Renal cortex interstitium (tissue), 15 donors: Measurements from ENCODE around the gene BAX. TPM values are rescaled to one million over a fixed set of nuclear protein-coding genes. Genes with fewer than 3 reads are reported as not detected.
A peak's percentile ranks its signal among the peaks of the same experiment; 100 is the strongest.
"Not testable (repeated sequence)": the region's sequence is repeated elsewhere in the genome, so short reads cannot be mapped to it uniquely, and the experiment has no call there.

Source experiments
- DNase-seq, 11 donors: peaks; one replicate each; pipeline ENCODE4 v3.0.0-alpha.2; 2013; ENCODE audit warnings: low read depth in 9 of 11, low spot score in 4 of 11; ENCODE audit errors: extremely low read depth in 1 of 11
- long read RNA-seq, 16 experiments: transcript quantifications; one replicate each; lab custom pipeline, GENCODE V29; 2026
- polyA plus RNA-seq, 3 donors: library from polyadenylated mRNA; unstranded; fragments of 120-200 nt; gene quantifications; one replicate each; pipeline ENCODE4 v1.2.1, GENCODE V29; 2013; ENCODE audit not compliant: insufficient read length in 3 of 3

Gene BAX
- polyA plus RNA-seq = 10 to 100 TPM; 64.7 to 84.6 (median 73.4) TPM
- long read RNA-seq, donor 1, transcript BAX-202 (6 exons, 793 nt) = major isoform, 17 of 21 reads
- long read RNA-seq, donor 1, partial matches to known transcripts = 0 of 21 reads
- long read RNA-seq, donor 1, other reads (novel, unspliced or antisense) = 0 of 21 reads
- long read RNA-seq, donor 2, transcript BAX-207 (5 exons, 1,346 nt) = minor isoform, 5 of 24 reads
- long read RNA-seq, donor 2, transcript BAX-202 (6 exons, 793 nt) = major isoform, 16 of 24 reads
- long read RNA-seq, donor 2, partial matches to known transcripts = 0 of 24 reads
- long read RNA-seq, donor 2, other reads (novel, unspliced or antisense) = 0 of 24 reads
- long read RNA-seq, donor 3, transcript BAX-202 (6 exons, 793 nt) = major isoform, 36 of 49 reads
- long read RNA-seq, donor 3, partial matches to known transcripts = 6 of 49 reads
- long read RNA-seq, donor 3, other reads (novel, unspliced or antisense) = 0 of 49 reads
- long read RNA-seq, donor 4, transcript BAX-202 (6 exons, 793 nt) = major isoform, 28 of 34 reads
- long read RNA-seq, donor 4, partial matches to known transcripts = 0 of 34 reads
- long read RNA-seq, donor 4, other reads (novel, unspliced or antisense) = 0 of 34 reads
- long read RNA-seq, donor 5, transcript BAX-207 (5 exons, 1,346 nt) = minor isoform, 6 of 90 reads
- long read RNA-seq, donor 5, transcript BAX-202 (6 exons, 793 nt) = major isoform, 52 of 90 reads
- long read RNA-seq, donor 5, partial matches to known transcripts = 12 of 90 reads
- long read RNA-seq, donor 5, other reads (novel, unspliced or antisense) = 17 of 90 reads
- long read RNA-seq, donor 6, transcript BAX-202 (6 exons, 793 nt) = major isoform, 22 of 32 reads
- long read RNA-seq, donor 6, partial matches to known transcripts = 6 of 32 reads
- long read RNA-seq, donor 6, other reads (novel, unspliced or antisense) = 0 of 32 reads
- long read RNA-seq, donor 7, transcript BAX-202 (6 exons, 793 nt) = major isoform, 21 of 35 reads
- long read RNA-seq, donor 7, partial matches to known transcripts = 10 of 35 reads
- long read RNA-seq, donor 7, other reads (novel, unspliced or antisense) = 0 of 35 reads
- long read RNA-seq, donor 8, transcript BAX-207 (5 exons, 1,346 nt) = minor isoform, 6 of 57 reads
- long read RNA-seq, donor 8, transcript BAX-202 (6 exons, 793 nt) = major isoform, 44 of 57 reads
- long read RNA-seq, donor 8, partial matches to known transcripts = 0 of 57 reads
- long read RNA-seq, donor 8, other reads (novel, unspliced or antisense) = 0 of 57 reads
- long read RNA-seq, donor 9, transcript BAX-202 (6 exons, 793 nt) = major isoform, 25 of 33 reads
- long read RNA-seq, donor 9, partial matches to known transcripts = 0 of 33 reads
- long read RNA-seq, donor 9, other reads (novel, unspliced or antisense) = 0 of 33 reads
- long read RNA-seq, donor 10, transcript BAX-202 (6 exons, 793 nt) = major isoform, 29 of 33 reads
- long read RNA-seq, donor 10, partial matches to known transcripts = 0 of 33 reads
- long read RNA-seq, donor 10, other reads (novel, unspliced or antisense) = 0 of 33 reads
- long read RNA-seq, donor 11, transcript BAX-202 (6 exons, 793 nt) = major isoform, 16 of 19 reads
- long read RNA-seq, donor 11, partial matches to known transcripts = 0 of 19 reads
- long read RNA-seq, donor 11, other reads (novel, unspliced or antisense) = 0 of 19 reads
- long read RNA-seq, donor 12, transcript BAX-202 (6 exons, 793 nt) = major isoform, 11 of 15 reads
- long read RNA-seq, donor 12, partial matches to known transcripts = 0 of 15 reads
- long read RNA-seq, donor 12, other reads (novel, unspliced or antisense) = 0 of 15 reads
- long read RNA-seq, donor 13, transcript BAX-202 (6 exons, 793 nt) = major isoform, 63 of 72 reads
- long read RNA-seq, donor 13, partial matches to known transcripts = 0 of 72 reads
- long read RNA-seq, donor 13, other reads (novel, unspliced or antisense) = 0 of 72 reads
- long read RNA-seq, donor 14, transcript BAX-202 (6 exons, 793 nt) = major isoform, 25 of 33 reads
- long read RNA-seq, donor 14, partial matches to known transcripts = 0 of 33 reads
- long read RNA-seq, donor 14, other reads (novel, unspliced or antisense) = 0 of 33 reads
- long read RNA-seq, donor 15, transcript BAX-202 (6 exons, 793 nt) = major isoform, 10 of 12 reads
- long read RNA-seq, donor 15, partial matches to known transcripts = 0 of 12 reads
- long read RNA-seq, donor 15, other reads (novel, unspliced or antisense) = 0 of 12 reads
- long read RNA-seq, donor 16, transcript BAX-207 (5 exons, 1,346 nt) = minor isoform, 6 of 87 reads
- long read RNA-seq, donor 16, transcript BAX-202 (6 exons, 793 nt) = major isoform, 64 of 87 reads
- long read RNA-seq, donor 16, partial matches to known transcripts = 5 of 87 reads
- long read RNA-seq, donor 16, other reads (novel, unspliced or antisense) = 0 of 87 reads

- peak; percentile 81 to 94 (median 91) for DNase-seq
Observed at GRCh38 chr19:48954595-48955307, at the start of gene BAX. Gene BAX (plus strand): TSS chr19:48954875. CDS start chr19:48954929, 54 bp downstream.

GRCh38 chr19:48905664-48906063 is 49.0 kb upstream of the BAX start:
- no peak for DNase-seq

DNA sequence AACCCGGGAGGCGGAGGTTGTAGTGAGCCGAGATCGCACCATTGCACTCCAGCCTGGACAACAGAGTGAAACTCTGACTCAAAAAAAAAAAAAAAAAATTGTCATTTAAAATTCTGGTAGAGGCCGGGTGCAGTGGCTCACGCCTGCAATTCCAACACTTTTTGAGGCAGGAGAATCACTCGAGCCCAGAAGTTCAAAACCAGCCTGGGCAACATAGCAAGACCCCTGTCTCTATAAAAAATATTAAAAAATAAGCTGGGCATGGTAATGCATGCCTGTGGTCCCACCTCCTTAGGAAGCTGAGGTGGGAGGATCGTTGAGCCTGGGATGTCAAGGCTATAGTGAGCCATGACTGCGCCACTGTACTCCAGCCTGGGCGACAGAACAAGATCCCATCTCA is 48.4 kb upstream of the BAX start:
- no peak for DNase-seq

- peak in 1 of 11 donors; percentile 37 for DNase-seq
Observed at GRCh38 chr19:48907671-48908070, 47.0 kb upstream of the BAX start.

DNA sequence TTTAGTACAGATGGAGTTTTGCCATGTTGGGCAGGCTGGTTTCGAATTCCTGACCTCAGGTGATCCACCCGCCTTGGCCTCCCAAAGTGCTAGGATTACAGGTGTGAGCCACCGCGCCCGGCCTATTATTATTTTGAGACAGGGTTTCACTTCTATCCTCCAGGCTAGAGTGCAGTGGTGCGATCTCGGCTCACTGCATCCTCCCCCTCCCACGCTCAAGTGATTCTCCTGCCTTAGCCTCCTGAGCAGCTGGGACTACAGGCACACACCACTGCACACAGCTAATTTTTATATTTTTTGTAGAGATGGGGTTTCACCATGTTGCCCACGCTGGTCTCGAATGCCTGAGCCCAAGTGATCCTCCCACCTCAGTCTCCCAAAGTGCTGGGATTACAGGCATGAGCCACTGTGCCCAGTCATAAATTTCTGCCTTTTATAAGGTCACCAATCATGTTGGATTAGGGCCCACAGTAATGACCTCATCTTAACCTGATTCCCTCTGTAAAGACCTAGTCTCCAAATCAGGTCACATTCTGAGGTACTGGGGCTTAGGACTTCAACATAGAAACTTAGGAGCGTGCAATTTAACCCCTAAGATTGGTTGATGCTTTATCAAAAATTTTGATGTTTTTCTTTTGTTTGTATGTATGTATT is 45.1 kb upstream of the BAX start:
- not testable (repeated sequence) for DNase-seq

GRCh38 chr19:48910803-48911202 is 43.9 kb upstream of the BAX start:
- DNase-seq = no peak

- no peak for DNase-seq
Observed at GRCh38 chr19:48913114-48913889, 41.4 kb upstream of the BAX start.

- DNase-seq = no peak
Observed at GRCh38 chr19:48914181-48914580, 40.5 kb upstream of the BAX start.

- DNase-seq = no peak
Observed at GRCh38 chr19:48915757-48916156, 38.9 kb upstream of the BAX start.

GRCh38 chr19:48918071-48918470 is 36.6 kb upstream of the BAX start:
- DNase-seq = no peak

GRCh38 chr19:48918801-48919247 is 35.9 kb upstream of the BAX start:
- peak in 1 of 11 donors; percentile 15 for DNase-seq

GRCh38 chr19:48919271-48919670 is 35.4 kb upstream of the BAX start:
- DNase-seq = not testable (repeated sequence)

DNA sequence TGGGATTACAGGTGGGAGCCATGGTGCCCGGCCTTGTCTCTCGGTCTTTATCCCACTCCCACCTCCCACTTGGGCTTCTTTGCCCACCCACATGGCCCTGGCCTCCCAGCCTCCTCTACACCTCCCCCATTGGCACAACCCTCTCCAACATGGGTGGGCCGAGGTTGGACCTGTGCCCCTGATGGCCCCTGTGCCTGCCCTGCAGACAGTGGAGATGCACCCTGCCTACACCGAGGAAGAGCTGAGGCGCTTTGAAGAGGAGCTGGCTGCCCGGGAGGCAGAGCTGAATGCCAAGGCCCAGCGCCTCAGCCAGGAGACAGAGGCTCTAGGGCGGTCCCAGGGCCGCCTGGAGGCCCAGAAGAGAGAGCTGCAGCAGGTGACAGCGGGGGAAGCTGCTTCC is 33.7 kb upstream of the BAX start:
- DNase-seq = no peak

DNA sequence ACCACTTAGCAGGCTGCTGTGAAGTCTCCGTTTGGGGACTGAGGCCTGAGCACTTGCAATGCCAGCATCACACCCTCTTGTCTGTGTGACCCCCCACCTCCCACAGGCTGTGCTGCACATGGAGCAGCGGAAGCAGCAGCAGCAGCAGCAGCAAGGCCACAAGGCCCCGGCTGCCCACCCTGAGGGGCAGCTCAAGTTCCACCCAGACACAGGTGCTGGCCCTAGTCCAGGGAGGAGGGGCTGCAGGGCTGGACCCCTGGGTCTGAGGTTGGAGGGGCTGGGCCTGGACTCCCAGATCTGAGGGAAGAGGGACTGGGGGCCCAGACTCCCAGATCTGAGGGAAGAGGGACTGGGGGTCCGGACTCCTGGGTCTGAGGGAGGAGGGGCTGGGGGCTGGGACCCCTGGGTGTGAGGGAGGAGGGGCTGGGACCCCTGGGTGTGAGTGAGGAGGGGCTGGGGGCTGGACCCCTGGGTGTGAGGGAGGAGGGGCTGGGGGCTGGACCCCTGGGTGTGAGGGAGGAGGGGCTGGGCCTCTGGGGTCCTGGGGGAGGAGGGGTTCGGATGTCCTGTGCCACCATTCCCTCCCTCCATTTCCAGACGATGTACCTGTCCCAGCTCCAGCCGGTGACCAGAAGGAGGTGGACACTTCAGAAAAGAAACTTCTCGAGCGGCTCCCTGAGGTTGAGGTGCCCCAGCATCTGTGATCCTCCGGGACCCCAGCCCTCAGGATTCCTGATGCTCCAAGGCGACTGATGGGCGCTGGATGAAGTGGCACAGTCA is 32.8 kb upstream of the BAX start:
- no peak for DNase-seq
